ENCODE data around the gene PPP2R2D.

The PPP2R2D gene

DNA sequence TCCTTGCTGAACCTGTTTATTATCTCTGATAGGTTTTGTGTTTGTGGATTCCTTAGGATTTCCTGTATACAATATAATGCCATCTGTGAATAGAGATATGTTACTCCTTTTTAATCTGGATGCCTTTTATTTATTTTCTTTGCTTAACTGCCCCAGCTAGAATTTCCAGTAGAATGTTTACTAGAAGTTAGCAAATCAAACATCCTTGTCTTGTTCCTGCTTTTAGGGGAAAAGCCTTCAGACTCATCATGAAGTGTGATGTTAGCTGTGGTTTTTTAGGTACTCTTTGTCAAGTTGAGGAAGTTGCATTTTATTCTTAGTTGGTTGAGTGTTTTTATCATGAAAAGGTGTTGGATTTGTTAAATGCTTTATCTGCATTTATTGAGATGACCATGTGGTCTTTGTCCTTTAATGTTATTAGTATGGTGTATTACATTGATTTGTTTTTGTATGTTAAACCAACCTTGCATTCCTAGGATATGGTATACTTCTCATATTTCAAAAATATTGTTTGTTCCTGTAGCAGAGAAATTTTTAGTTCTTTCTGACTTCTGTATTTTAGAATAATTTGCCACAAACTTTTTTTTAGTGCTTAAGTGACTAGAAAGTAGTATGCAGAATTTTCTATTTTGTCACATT, 24.3 kb downstream of the PPP2R2D start:
- Histone ChIP-seq H3K36me3 (ENCODE audit: control insufficient read depth, insufficient read depth, low read length) (no peaks in the 10 kb centered on the region), H3K79me2 (peaks cover 78% of the 10 kb centered on the region), H2AFZ (no peak overlapping the region), H3K9ac (no peak overlapping the region), H3K4me2 (ENCODE audit: low read length) (no peak overlapping the region), H3K9me3 (ENCODE audit: control insufficient read depth, low read length) (no peaks in the 10 kb centered on the region), H3K27me3 (ENCODE audit: control insufficient read depth, insufficient read depth, low read length) (no peaks in the 10 kb centered on the region), H3K4me3 (ENCODE audit: low read depth, low read length) (no peak overlapping the region), H3K4me1 (peaks cover 2% of the 10 kb centered on the region), H3K27ac (no peak overlapping the region)
- TF ChIP-seq, protein P1, sequence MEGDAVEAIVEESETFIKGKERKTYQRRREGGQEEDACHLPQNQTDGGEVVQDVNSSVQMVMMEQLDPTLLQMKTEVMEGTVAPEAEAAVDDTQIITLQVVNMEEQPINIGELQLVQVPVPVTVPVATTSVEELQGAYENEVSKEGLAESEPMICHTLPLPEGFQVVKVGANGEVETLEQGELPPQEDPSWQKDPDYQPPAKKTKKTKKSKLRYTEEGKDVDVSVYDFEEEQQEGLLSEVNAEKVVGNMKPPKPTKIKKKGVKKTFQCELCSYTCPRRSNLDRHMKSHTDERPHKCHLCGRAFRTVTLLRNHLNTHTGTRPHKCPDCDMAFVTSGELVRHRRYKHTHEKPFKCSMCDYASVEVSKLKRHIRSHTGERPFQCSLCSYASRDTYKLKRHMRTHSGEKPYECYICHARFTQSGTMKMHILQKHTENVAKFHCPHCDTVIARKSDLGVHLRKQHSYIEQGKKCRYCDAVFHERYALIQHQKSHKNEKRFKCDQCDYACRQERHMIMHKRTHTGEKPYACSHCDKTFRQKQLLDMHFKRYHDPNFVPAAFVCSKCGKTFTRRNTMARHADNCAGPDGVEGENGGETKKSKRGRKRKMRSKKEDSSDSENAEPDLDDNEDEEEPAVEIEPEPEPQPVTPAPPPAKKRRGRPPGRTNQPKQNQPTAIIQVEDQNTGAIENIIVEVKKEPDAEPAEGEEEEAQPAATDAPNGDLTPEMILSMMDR (IDR thresholded peaks at IDR 0.05) = no peak

DNA sequence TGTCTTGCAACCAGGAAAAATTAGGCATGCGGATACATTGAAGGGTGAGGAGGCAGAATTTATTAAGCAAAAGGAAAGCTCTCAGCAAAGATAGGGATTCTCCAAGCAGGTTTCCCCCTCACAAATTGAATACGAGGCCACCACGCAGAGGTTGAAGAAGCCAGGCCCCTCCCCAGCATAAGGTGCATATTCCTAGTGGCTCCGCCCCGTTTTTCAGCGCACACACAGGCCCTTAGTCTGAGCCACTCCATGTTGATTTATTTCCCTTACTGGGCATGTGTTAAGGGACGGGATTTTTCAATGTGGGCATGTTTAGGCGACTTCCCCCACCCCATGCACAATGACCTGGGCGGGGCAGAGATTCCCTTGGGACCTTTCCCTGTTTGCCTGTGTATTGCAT, 24.9 kb downstream of the PPP2R2D start:
- H2AFZ ChIP-seq = no peak overlapping the region
- H3K27ac ChIP-seq = no peak overlapping the region
- no peaks in the 10 kb centered on the region for H3K9me3 ChIP-seq (ENCODE audit: control insufficient read depth, low read length)
- no peaks in the 10 kb centered on the region for H3K27me3 ChIP-seq (ENCODE audit: control insufficient read depth, insufficient read depth, low read length)
- no peaks in the 10 kb centered on the region for H3K36me3 ChIP-seq (ENCODE audit: control insufficient read depth, insufficient read depth, low read length)
- H3K4me1 ChIP-seq = peaks cover 4% of the 10 kb centered on the region
- TF ChIP-seq, protein P1 (IDR thresholded peaks at IDR 0.05) = no peak
- H3K9ac ChIP-seq = no peak overlapping the region
- peaks cover 78% of the 10 kb centered on the region for H3K79me2 ChIP-seq
- no peak overlapping the region for H3K4me3 ChIP-seq (ENCODE audit: low read depth, low read length)
- no peak overlapping the region for H3K4me2 ChIP-seq (ENCODE audit: low read length)

DNA sequence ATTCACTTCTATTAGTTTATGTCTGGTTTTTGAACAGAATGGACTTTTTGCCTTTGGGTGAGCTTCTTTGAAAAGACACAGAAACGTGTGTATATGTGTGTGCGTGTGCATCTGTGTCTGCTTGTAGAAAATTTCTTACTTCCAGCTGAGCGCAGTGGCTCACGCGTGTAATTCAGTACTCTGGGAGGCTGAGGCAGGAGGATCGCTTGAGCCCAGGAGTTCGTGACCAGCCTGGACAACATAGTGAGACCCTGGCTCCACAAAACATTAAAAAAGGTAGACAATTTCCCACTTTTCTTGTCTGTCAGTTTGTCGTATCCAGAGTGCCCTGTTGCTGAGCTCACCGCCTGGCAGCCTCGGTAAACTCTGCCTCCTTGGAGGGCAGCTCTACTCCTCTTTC, 25.4 kb downstream of the PPP2R2D start:
- TF ChIP-seq, protein P1 (IDR thresholded peaks at IDR 0.05) = no peak
- Histone ChIP-seq H2AFZ (no peak overlapping the region), H3K27ac (no peak overlapping the region), H3K4me2 (ENCODE audit: low read length) (no peak overlapping the region), H3K4me3 (ENCODE audit: low read depth, low read length) (no peak overlapping the region), H3K79me2 (peaks cover 78% of the 10 kb centered on the region), H3K4me1 (peaks cover 8% of the 10 kb centered on the region), H3K9me3 (ENCODE audit: control insufficient read depth, low read length) (no peaks in the 10 kb centered on the region), H3K27me3 (ENCODE audit: control insufficient read depth, insufficient read depth, low read length) (no peaks in the 10 kb centered on the region), H3K36me3 (ENCODE audit: control insufficient read depth, insufficient read depth, low read length) (no peaks in the 10 kb centered on the region), H3K9ac (no peak overlapping the region)

DNA sequence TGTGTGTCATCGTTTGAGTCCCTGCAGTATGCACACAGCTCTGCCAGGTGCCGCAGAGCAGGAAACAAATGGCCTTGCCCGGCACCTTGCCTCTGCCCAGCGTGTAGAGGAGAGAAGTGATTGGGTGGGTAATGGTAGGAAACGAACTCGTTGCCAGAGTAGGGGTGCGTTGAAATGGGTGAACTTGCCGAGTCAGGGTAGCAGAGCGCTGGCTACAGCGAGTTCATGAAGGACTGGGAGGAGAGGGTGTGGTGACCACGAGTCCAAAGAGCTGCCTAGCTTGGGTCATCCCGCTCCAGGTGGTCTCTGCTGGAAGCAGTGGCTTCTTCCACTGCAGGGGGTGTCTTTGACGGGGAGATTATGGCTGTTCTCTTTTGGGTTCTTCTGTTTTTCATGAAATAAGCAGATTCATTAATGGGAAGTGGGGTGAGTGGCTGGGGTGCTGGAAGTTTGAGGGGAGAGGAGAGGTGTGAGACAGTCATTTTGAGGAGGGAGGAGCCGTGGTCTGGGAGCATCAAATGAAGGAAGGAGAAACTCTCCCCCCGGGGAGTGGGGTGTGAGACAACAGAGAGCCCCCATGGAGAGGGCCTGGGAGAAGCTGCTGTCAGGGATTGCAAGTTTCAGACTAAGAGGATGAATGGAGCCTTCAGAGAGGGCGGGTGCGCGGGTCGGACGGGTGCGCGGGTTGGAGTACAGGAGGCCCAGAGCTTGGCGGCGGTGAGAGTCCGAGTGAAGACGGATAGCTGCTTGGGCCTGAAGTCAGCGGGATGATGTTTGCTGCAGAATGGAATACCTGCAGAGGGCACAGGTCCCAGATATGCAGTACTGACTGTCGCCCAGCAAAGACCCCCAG, 26.2 kb downstream of the PPP2R2D start:
- H3K9me3 ChIP-seq (ENCODE audit: control insufficient read depth, low read length) = no peaks in the 10 kb centered on the region
- no peak overlapping the region for H3K27ac ChIP-seq
- peaks cover 12% of the 10 kb centered on the region for H3K4me1 ChIP-seq

More for the DNA sequence above, 26.2 kb downstream of the PPP2R2D start:
- Histone ChIP-seq H3K9ac (no peak overlapping the region), H3K27me3 (ENCODE audit: control insufficient read depth, insufficient read depth, low read length) (no peaks in the 10 kb centered on the region), H3K4me3 (ENCODE audit: low read depth, low read length) (no peak overlapping the region), H2AFZ (no peak overlapping the region), H3K36me3 (ENCODE audit: control insufficient read depth, insufficient read depth, low read length) (no peaks in the 10 kb centered on the region), H3K79me2 (peaks cover 78% of the 10 kb centered on the region), H3K4me2 (ENCODE audit: low read length) (no peak overlapping the region)
- TF ChIP-seq, protein P1 (IDR thresholded peaks at IDR 0.05) = no peak

All from parathyroid adenoma (tissue), 2 donors.